Activated T-cell treated with anti-CD3 and anti-CD28 coated beads for 4 hours (primary cell): ENCODE results near the gene NCAM1.

Experiments
- DNase-seq: peaks from one replicate; pipeline ENCODE4 v3.0.0-alpha.2; 2020

NCAM1 gene

DNA sequence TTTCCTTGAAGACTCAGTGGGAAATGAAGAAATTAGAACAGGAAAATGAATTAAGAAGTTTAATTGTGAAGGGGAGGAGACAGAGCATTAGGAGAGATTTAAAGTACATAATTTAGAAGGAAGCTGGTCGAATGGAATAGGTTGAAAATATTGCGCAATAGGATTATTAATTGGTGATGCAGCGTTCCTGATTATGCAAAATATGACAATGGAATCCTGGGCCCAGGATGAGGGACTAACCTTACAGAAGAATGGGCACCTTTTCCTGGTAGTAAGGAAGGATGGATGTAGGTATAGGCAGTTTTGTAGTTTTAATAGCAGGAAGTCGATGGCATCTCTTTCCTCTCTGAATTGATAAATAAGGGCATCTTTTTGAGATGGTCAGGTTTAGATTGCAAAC is 360.9 kb downstream of the NCAM1 start:
- DNase-seq: no peak

GRCh38 chr11:113324250-113324649 is 363.0 kb downstream of the NCAM1 start:
- no peak for DNase-seq
